Suppressor macrophage treated with lipopolysaccharide for 4 hours (primary cell): ENCODE results near the gene HYCC2.
"Not testable (repeated sequence)": the region's sequence is repeated elsewhere in the genome, so short reads cannot be mapped to it uniquely, and the experiment has no call there.

Experiments used
- DNase-seq: peaks from one replicate; pipeline ENCODE4 v3.0.0-alpha.2; 2020

Gene HYCC2

GRCh38 chr2:201071479-201072200, at the start of gene HYCC2, which contains the start of gene NDUFB3:
HYCC2 (minus strand) TSS chr2:201071671; CDS start chr2:201024009, 47,662 bp downstream.
NDUFB3 (plus strand) TSS chr2:201072001; CDS start chr2:201078883, 6,882 bp downstream.
- DNase-seq, result peak; percentile 94

- peak; percentile 57 for DNase-seq
Measured at GRCh38 chr2:201118961-201119854, 47.7 kb upstream of the HYCC2 start.

- DNase-seq, result peak; percentile 92
Measured at GRCh38 chr2:201118121-201118960, 46.9 kb upstream of the HYCC2 start.

- DNase-seq, result not testable (repeated sequence)
Measured at GRCh38 chr2:201117735-201118094, 46.2 kb upstream of the HYCC2 start.

- DNase-seq, result peak; percentile 84
Measured at GRCh38 chr2:201116959-201117734, 45.7 kb upstream of the HYCC2 start.

- peak; percentile 92 for DNase-seq
Measured at GRCh38 chr2:201116115-201116958, 44.9 kb upstream of the HYCC2 start, which contains the start of gene CFLAR. CFLAR (plus strand) TSS chr2:201116164; CDS start chr2:201129866, 13,702 bp downstream.

- no peak for DNase-seq
Measured at GRCh38 chr2:201114846-201115245, 43.4 kb upstream of the HYCC2 start.

- no peak for DNase-seq
Measured at GRCh38 chr2:201114350-201114749, 42.9 kb upstream of the HYCC2 start.

GRCh38 chr2:201111096-201111495, 39.6 kb upstream of the HYCC2 start:
- DNase-seq, result no peak

GRCh38 chr2:201110615-201111014, 39.1 kb upstream of the HYCC2 start:
- no peak for DNase-seq

- no peak for DNase-seq
Measured at GRCh38 chr2:201109186-201109585, 37.7 kb upstream of the HYCC2 start.

- no peak for DNase-seq
Measured at GRCh38 chr2:201108341-201108740, 36.9 kb upstream of the HYCC2 start.

- no peak for DNase-seq
Measured at GRCh38 chr2:201107624-201108023, 36.2 kb upstream of the HYCC2 start.

GRCh38 chr2:201105759-201106158, 34.3 kb upstream of the HYCC2 start:
- DNase-seq, result no peak

- no peak for DNase-seq
Measured at GRCh38 chr2:201100497-201100896, 29.0 kb upstream of the HYCC2 start.

- DNase-seq, result peak; percentile 67
Measured at GRCh38 chr2:201093573-201093972, 22.1 kb upstream of the HYCC2 start.

GRCh38 chr2:201090574-201090973, 19.1 kb upstream of the HYCC2 start:
- DNase-seq, result no peak

GRCh38 chr2:201084863-201085262, 13.4 kb upstream of the HYCC2 start:
- peak; percentile 77 for DNase-seq

- DNase-seq, result no peak
Measured at GRCh38 chr2:201074996-201075395, 3.5 kb upstream of the HYCC2 start.

- no peak for DNase-seq
Measured at GRCh38 chr2:201073071-201073470, 1.6 kb upstream of the HYCC2 start.

- no peak for DNase-seq
Measured at GRCh38 chr2:201072201-201072530, 695 bp upstream of the HYCC2 start.
